ENCODE data around the gene EDEM1.

EDEM1 gene

DNA sequence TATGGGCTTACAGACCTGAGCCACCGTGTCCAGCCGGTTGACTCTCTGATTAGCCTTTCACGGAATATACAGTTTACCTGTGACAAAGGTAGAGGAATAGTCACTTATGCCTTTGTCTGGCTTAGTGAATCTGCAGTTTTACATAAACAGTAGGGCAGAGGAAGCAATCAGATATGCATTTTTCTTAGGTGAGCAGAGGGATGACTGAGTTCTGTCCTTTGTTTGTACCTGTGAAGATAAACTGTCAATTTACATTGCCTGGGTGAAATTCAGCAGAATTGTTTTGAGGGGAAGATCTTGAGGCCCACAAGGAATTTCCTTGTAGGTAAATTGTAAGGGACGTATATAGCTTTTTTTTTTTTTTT, 10.8 kb downstream of the EDEM1 start:
- TF ChIP-seq, protein P1, sequence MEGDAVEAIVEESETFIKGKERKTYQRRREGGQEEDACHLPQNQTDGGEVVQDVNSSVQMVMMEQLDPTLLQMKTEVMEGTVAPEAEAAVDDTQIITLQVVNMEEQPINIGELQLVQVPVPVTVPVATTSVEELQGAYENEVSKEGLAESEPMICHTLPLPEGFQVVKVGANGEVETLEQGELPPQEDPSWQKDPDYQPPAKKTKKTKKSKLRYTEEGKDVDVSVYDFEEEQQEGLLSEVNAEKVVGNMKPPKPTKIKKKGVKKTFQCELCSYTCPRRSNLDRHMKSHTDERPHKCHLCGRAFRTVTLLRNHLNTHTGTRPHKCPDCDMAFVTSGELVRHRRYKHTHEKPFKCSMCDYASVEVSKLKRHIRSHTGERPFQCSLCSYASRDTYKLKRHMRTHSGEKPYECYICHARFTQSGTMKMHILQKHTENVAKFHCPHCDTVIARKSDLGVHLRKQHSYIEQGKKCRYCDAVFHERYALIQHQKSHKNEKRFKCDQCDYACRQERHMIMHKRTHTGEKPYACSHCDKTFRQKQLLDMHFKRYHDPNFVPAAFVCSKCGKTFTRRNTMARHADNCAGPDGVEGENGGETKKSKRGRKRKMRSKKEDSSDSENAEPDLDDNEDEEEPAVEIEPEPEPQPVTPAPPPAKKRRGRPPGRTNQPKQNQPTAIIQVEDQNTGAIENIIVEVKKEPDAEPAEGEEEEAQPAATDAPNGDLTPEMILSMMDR (IDR thresholded peaks at IDR 0.05; ENCODE audit: low read depth, low read length, missing control alignments), result no peak
- H3K4me3 ChIP-seq (ENCODE audit: low read depth, low read length), result no peak overlapping the region
- no peak for DNase-seq (ENCODE audit: low read depth)

DNA sequence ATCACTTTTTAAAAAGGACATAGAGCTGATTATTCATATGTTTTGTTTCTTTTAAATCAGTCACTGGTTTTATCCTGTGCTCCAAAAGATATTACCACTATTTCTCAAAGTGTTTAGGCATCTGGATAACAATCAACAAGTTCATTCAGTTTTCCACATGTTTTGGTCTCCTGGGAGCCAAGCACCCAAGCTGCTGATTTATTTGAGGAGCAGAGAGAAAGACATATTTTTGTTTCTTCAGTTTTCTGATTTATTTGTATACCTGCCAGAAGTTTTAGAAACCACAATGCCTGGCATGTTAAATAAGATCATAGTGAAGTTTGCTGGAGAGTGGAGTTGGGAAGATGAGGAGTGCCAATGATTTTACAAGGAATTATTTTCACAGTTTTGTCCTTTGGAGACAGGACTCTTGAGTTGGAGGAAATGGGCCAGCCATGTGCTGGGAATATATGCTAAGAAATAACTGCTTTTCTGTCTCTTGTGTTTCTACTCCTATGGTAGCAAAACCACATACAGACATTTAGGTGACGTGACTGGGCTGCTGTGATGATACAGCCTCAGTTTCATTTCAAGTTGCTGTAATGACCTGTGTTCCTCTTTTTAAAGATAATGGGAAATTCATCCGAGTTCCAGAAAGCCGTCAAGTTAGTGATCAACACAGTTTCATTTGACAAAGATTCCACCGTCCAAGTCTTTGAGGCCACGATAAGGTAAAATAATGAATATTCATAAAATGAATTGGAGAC, 11.7 kb downstream of the EDEM1 start:
- no peak overlapping the region; the same call in 1 of the 2 replicates for H3K4me3 ChIP-seq (ENCODE audit: low read depth, low read length)
- peak; percentile 61 for DNase-seq (ENCODE audit: low read depth)
- TF ChIP-seq, protein P1 (IDR thresholded peaks at IDR 0.05; ENCODE audit: low read depth, low read length, missing control alignments), result no peak

DNA sequence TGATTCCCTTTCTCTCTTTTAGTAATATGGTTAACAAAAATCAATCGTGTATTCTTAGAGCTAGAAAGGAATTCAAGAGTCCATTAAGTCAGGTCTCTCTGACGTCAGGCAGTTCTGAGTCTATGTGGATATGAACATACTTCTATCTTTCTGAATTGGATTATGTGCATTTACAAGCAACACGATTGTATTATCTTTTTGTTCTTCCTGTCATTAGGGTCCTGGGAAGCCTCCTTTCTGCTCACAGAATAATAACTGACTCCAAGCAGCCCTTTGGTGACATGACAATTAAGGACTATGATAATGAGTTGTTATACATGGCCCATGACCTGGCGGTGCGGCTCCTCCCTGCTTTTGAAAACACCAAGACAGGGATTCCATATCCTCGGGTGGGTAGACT, 14.0 kb downstream of the EDEM1 start:
- DNase-seq (ENCODE audit: low read depth), result no peak
- no peak overlapping the region for H3K4me3 ChIP-seq (ENCODE audit: low read depth, low read length)
- TF ChIP-seq, protein P1 (IDR thresholded peaks at IDR 0.05; ENCODE audit: low read depth, low read length, missing control alignments), result no peak

DNA sequence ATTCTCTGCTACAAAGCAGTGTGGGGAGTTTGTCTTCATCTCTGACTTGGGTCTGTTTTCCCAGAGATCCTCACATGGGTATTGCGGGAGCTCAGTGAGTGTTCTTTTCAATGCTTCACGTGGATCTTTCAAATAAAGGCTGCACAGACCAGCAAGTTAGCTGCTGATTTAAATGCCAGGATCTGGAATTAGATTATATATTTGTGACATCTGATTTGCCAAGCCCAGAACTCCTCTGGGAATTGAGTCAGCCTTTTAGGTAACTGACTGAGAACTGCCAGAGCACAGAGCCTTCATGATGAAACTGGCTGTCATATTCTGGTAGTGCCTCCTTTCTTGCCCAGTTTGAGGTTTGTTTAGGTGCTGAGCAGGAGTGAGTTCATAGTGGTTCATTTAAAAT, 14.7 kb downstream of the EDEM1 start:
- DNase-seq (ENCODE audit: low read depth), result no peak
- TF ChIP-seq, protein P1 (IDR thresholded peaks at IDR 0.05; ENCODE audit: low read depth, low read length, missing control alignments), result no peak
- H3K4me3 ChIP-seq (ENCODE audit: low read depth, low read length), result no peak overlapping the region

DNA sequence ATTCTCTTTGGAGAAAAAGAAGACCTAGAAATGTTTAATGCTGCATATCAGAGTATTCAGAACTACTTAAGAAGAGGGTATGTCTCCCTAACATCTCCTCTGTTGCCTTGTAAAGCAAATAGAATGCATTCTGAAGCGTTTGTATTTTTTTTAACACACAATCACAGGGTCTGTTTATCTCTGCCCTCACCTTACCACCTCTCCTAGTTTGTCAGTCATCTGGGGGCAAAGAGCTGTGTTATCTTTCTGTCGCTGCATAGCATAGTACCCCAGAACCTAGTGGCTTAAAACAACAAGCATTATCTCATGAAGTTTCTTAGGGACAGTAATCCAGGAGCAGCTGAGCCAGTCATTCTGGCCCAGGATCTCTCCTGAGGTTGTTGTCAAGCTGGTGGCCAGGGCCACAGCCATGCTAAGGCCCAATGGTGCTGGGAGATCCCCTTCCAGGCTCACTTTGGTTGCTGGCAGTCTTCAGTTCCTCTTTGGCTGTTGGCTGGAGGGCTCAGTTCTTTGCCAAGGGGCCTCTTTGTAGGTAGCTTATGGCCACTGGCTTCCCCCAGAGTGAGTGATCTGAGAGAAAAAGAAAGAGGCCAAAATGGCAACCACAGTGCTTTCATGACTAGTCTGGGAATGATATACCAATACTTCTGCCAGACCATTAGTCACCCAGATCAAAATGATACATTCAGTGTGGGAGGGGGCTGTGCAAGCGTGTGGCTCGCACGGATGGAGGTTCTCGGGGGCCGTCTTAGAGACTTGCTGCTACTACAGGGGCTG, 17.8 kb downstream of the EDEM1 start:
- H3K4me3 ChIP-seq (ENCODE audit: low read depth, low read length), result no peak overlapping the region

DNA sequence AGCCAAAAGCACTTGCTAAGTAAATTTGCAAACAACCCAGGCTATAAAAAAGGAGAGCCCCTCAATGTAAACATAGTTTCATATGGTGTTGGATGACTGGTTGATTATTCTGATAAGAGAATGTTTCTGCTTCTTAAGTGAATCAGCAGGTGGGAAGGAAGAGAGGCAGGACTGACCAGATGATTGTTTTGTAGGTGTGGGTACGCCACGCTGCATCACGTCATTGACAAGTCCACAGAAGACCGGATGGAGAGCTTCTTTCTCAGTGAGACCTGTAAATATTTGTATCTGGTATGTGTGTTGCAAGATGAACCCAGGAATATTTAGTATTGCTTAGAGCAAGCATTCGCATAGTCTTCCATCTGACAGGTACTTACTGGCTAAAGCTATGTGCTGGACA, 23.4 kb downstream of the EDEM1 start:
- no peak overlapping the region for H3K4me3 ChIP-seq (ENCODE audit: low read depth, low read length)
- no peak for DNase-seq (ENCODE audit: low read depth)
- TF ChIP-seq, protein P1 (IDR thresholded peaks at IDR 0.05; ENCODE audit: low read depth, low read length, missing control alignments), result no peak

More for the DNA sequence above, 17.8 kb downstream of the EDEM1 start:
- TF ChIP-seq, protein P1 (IDR thresholded peaks at IDR 0.05; ENCODE audit: low read depth, low read length, missing control alignments), result no peak
- DNase-seq (ENCODE audit: low read depth), result no peak

Measured in GM12864 (cell line).